ENCODE data around the gene C6orf132.
A peak's percentile ranks its signal among the peaks of the same experiment; 100 is the strongest.

Gene C6orf132

GRCh38 chr6:42104095-42104803 is 38.2 kb downstream of the C6orf132 start:
- no peak for DNase-seq

GRCh38 chr6:42103753-42104094 is 38.7 kb downstream of the C6orf132 start:
- no peak for DNase-seq

- no peak for DNase-seq
Observed at GRCh38 chr6:42103216-42103615, 39.2 kb downstream of the C6orf132 start.

GRCh38 chr6:42101186-42101657 is 41.2 kb downstream of the C6orf132 start:
- no peak for DNase-seq

GRCh38 chr6:42100029-42100901 is 42.2 kb downstream of the C6orf132 start:
- DNase-seq: no peak

- no peak for DNase-seq
Observed at GRCh38 chr6:42099340-42100028, 42.9 kb downstream of the C6orf132 start.

GRCh38 chr6:42095776-42096541 is 46.5 kb downstream of the C6orf132 start:
- DNase-seq: no peak

- DNase-seq: no peak
Observed at GRCh38 chr6:42095094-42095493, 47.3 kb downstream of the C6orf132 start.

GRCh38 chr6:42093582-42094329 is 48.7 kb downstream of the C6orf132 start:
- DNase-seq: no peak

- no peak for DNase-seq
Observed at GRCh38 chr6:42091718-42092023, 50.7 kb downstream of the C6orf132 start.

- DNase-seq: no peak
Observed at GRCh38 chr6:42090819-42091717, 51.4 kb downstream of the C6orf132 start.

- DNase-seq: no peak
Observed at GRCh38 chr6:42088101-42088591, 54.3 kb downstream of the C6orf132 start.

- DNase-seq: no peak
Observed at GRCh38 chr6:42086046-42087035, 56.1 kb downstream of the C6orf132 start.

GRCh38 chr6:42084889-42085288 is 57.5 kb downstream of the C6orf132 start:
- no peak for DNase-seq

- DNase-seq: no peak
Observed at GRCh38 chr6:42083530-42083929, 58.9 kb downstream of the C6orf132 start.

GRCh38 chr6:42079941-42080464 is 62.4 kb downstream of the C6orf132 start:
- no peak for DNase-seq

GRCh38 chr6:42078386-42078785 is 64.0 kb downstream of the C6orf132 start:
- no peak for DNase-seq

- peak; percentile 18 for DNase-seq
Observed at GRCh38 chr6:42075159-42075838, 67.1 kb downstream of the C6orf132 start.

GRCh38 chr6:42073287-42073686 is 69.1 kb downstream of the C6orf132 start:
- no peak for DNase-seq

All from DMS 273 treated with DMSO at 0.1 percent for 48 hours (cell line).